ENCODE results near the gene TOE1.
"Not testable (repeated sequence)": the region's sequence is repeated elsewhere in the genome, so short reads cannot be mapped to it uniquely, and the experiment has no call there.

Gene TOE1

GRCh38 chr1:45355683-45356082 lies 15.7 kb downstream of the TOE1 start:
- TF ChIP-seq, protein P1, sequence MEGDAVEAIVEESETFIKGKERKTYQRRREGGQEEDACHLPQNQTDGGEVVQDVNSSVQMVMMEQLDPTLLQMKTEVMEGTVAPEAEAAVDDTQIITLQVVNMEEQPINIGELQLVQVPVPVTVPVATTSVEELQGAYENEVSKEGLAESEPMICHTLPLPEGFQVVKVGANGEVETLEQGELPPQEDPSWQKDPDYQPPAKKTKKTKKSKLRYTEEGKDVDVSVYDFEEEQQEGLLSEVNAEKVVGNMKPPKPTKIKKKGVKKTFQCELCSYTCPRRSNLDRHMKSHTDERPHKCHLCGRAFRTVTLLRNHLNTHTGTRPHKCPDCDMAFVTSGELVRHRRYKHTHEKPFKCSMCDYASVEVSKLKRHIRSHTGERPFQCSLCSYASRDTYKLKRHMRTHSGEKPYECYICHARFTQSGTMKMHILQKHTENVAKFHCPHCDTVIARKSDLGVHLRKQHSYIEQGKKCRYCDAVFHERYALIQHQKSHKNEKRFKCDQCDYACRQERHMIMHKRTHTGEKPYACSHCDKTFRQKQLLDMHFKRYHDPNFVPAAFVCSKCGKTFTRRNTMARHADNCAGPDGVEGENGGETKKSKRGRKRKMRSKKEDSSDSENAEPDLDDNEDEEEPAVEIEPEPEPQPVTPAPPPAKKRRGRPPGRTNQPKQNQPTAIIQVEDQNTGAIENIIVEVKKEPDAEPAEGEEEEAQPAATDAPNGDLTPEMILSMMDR (IDR thresholded peaks at IDR 0.05; ENCODE audit: low read depth, low read length, missing control alignments) = no peak
- no peak for DNase-seq (ENCODE audit: extremely low read depth, low read depth)
- H3K4me3 ChIP-seq (replicated peaks; ENCODE audit: low read depth, low read length) = no peak overlapping the region

GRCh38 chr1:45356186-45356585 lies 16.2 kb downstream of the TOE1 start:
- DNase-seq (ENCODE audit: extremely low read depth, low read depth) = no peak
- TF ChIP-seq, protein P1 (IDR thresholded peaks at IDR 0.05; ENCODE audit: low read depth, low read length, missing control alignments) = no peak

GRCh38 chr1:45359882-45360513 lies 20.0 kb downstream of the TOE1 start:
- H3K4me3 ChIP-seq (replicated peaks; ENCODE audit: low read depth, low read length) = no peak overlapping the region
- no peak for DNase-seq (ENCODE audit: extremely low read depth, low read depth)
- TF ChIP-seq, protein P1 (IDR thresholded peaks at IDR 0.05; ENCODE audit: low read depth, low read length, missing control alignments) = peak; percentile 54

More at GRCh38 chr1:45356186-45356585, 16.2 kb downstream of the TOE1 start:
- H3K4me3 ChIP-seq (replicated peaks; ENCODE audit: low read depth, low read length) = no peak overlapping the region

DNA sequence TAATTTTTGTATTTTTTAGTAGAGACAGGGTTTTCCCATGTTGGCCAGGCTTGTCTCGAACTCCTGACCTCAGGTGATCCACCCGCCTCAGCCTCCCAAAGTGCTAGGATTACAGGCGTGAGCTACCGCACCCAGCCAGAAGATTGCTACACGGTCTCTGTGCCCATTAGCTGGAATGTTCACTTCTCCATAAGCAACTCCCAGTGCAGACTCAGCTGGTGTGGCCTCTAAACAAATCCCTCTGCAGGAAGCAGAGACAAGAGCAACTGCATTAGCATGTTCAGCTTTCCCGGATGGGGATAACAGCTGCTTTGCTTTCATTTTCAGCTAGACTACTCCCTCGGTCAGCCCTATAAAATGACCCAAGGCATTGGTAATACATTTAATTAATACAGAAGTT lies 21.0 kb downstream of the TOE1 start:
- DNase-seq (ENCODE audit: extremely low read depth, low read depth); H3K4me3 ChIP-seq (replicated peaks; ENCODE audit: low read depth, low read length): not testable (repeated sequence)

DNA sequence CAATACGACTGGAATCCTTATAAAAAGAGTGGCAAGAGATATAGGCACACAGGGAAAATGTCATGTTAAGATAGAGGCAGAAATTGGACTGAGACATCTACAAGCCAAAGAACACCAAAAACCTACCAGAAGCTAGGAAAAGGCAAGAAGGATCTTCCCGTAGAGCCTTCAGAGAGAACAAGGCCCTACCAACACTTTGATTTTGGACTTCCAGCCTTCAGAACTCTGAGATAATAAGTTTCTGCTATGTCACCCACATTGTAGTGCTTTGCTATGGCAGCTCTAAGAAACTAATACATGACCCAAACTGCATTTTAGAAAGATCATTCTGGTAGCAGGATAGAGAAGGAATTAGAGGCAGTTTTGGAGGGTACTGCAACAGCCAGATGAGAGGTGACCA lies 24.3 kb downstream of the TOE1 start:
- no peak overlapping the region for H3K4me3 ChIP-seq (replicated peaks; ENCODE audit: low read depth, low read length)
- no peak for DNase-seq (ENCODE audit: extremely low read depth, low read depth)
- TF ChIP-seq, protein P1 (IDR thresholded peaks at IDR 0.05; ENCODE audit: low read depth, low read length, missing control alignments) = no peak

DNA sequence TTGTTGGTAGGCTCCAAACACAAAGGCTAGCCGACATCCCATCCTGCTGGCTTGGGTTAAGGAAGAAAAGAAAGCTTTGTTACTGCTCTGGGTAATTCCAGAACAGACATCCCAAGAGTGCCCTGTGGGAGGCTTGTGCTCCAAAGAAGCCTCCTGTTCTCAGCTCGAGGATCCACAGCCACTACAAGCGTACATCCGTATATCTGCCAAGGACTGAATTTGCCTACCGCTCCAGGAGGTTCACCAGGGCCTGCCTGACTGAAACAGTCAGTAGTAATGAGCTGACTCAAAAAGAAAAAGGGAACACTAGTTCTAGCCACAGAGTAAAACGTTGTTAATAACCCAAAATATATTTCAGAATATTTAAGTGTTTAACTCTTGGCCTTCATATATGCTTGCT lies 25.1 kb downstream of the TOE1 start:
- TF ChIP-seq, protein P1 (IDR thresholded peaks at IDR 0.05; ENCODE audit: low read depth, low read length, missing control alignments) = no peak
- H3K4me3 ChIP-seq (replicated peaks; ENCODE audit: low read depth, low read length) = no peak overlapping the region
- DNase-seq (ENCODE audit: extremely low read depth, low read depth) = no peak

DNA sequence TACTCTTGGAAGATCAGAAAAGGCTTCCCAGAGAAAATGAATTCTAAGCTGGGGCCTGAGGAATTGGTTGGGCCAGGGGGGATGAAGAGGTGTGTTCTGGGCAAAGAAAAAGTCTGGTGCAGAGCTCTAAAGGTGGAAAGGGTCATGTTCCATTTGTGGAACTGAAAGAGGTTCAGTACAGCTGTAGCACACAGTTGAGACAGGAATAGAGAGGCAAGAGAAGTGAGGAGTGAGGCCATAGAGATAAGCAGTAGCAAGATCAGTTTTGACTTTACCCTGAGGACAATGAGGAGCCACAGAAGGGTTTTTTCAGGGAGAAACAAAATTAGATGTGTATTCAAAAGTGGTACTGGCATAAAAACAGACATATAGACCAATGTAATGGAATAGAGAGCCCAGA lies 30.6 kb downstream of the TOE1 start:
- TF ChIP-seq, protein P1 (IDR thresholded peaks at IDR 0.05; ENCODE audit: low read depth, low read length, missing control alignments) = no peak
- DNase-seq (ENCODE audit: extremely low read depth, low read depth) = no peak
- H3K4me3 ChIP-seq (replicated peaks; ENCODE audit: low read depth, low read length) = no peak overlapping the region

Data from HFF-Myc (cell line).